Astrocyte of the cerebellum (primary cell): ENCODE measurements around the gene PRELID3B.

Source experiments
- DNase-seq: peaks from one replicate; pipeline ENCODE4 v3.0.0-alpha.2; 2011; ENCODE audit warnings: low read depth
- H3K4me3 ChIP-seq: 2 replicates; pipeline ENCODE4 v1.5.1; 2011; ENCODE audit warnings: mild to moderate bottlenecking, low read depth, low read length, moderate library complexity
- CTCF ChIP-seq: IDR thresholded peaks from 2 replicates; pipeline ENCODE4 v1.5.1; 2012; ENCODE audit warnings: low read length, low read depth, moderate library complexity, mild to moderate bottlenecking; ENCODE audit errors: missing control alignments
- in situ Hi-C: cut with HindIII; loops from 2 replicates; pipeline ENCODE4 v1.10.0; 2017; ENCODE audit warnings: low sequenced_read_pairs

The PRELID3B gene

DNA sequence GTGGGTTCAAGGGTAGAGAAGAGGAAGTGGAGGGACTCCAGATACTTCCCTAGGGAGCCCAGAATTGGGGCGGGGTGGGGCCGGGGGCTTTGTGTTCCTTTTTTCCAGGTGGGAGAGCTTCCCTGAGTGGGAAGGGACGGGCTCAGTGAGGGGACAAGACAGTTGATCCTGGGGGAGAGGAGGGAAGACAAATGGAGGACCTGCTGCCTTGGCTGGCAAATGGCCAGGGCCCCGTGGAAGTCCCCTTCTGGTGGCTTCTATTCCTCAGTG is 38.2 kb downstream of the PRELID3B start:
- TF ChIP-seq CTCF: no peak
- DNase-seq: no peak
- in situ Hi-C loops: no loop called here
- no peak overlapping the region for H3K4me3 ChIP-seq

- no peak for DNase-seq
- in situ Hi-C loops: no loop called here
- TF ChIP-seq CTCF: no peak
- H3K4me3 ChIP-seq: no peak overlapping the region
Measured at GRCh38 chr20:59003836-59004492, 38.6 kb downstream of the PRELID3B start.

DNA sequence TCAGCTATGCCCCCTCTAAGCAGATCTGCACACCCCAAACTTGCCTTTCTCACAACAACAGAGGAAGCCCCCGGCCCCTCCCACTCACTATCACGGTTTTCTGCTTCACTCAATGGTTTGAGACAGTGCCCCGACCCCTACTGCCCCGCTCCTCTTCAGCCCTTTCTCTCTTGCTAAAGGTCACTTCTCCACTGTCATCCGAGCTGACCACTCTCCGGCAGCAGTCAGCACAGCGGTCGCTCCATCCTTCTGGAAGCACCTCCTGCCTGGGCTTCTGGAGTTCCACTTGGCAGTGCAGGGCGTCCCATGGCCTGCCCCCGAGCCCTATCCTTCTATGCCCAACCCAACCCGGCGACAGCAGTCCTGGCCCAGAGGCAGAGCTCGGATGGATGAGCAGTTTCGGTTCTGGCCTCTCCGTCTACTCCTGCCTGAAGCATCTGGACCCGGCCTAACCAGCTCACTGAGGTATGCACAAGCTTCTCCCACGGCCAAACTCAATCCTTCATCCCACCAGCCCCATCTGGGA is 39.6 kb downstream of the PRELID3B start:
- no peak for DNase-seq
- in situ Hi-C loops: no loop called here
- no peak for TF ChIP-seq CTCF
- no peak overlapping the region for H3K4me3 ChIP-seq

DNA sequence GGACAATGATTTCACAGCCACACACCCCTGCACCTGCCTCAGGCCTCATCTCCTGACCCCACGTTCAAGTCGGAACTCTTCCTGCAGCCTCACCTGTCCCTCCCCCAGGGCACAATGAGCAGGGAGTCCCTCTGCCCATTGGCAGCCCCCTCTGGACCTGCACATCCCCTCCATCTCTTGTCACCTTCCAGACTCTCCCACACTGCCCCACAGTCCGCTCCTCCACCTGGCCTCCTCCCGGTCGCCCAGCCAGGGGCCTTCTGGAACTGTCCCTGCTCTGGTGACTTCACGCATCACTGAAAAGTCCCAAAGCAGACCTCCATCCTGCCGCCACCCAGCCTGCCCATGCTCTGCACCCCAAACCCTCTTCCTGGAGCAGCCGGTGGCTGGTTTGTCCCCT is 40.2 kb downstream of the PRELID3B start:
- TF ChIP-seq CTCF: no peak
- in situ Hi-C loops: no loop called here
- no peak for DNase-seq

DNA sequence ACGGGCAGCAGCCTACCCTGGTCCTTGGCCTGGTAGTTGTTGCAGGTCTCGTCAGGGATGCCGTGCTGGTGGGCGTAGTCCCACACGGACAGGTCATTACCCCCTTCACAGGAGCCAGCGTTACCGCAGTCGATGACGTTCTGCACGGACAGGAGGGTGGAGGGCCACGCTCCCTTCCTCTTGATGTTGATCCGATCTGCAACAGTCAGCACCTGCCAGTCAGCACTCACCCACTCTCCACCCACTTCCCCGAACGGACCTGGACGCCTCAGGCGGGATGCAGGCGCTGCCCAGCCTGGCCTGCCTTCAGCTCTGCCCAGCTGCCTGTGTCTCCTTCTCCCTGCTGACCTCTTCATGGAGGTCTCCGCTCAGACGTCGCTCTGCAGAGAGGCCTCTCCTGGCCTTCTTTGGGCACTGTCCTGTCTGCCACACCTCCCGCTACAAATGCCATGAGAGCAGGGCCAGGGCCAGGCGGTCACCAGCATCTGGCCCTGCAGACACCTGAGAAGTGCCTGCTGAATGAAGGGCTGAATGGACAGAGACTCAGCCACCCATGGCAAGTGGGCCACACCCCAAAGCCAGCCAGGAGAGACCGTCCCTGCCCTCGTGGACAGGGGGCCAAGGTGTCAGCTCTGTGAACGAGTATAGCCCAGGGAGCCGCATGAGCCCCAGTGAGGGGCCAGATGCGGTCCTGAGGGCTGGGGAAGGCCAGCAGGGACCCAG is 41.0 kb downstream of the PRELID3B start:
- no peak for DNase-seq
- no peak for TF ChIP-seq CTCF
- in situ Hi-C loops: no loop called here
- no peak overlapping the region for H3K4me3 ChIP-seq

More for the DNA sequence above, 40.2 kb downstream of the PRELID3B start:
- H3K4me3 ChIP-seq: no peak overlapping the region

GRCh38 chr20:59001068-59001448 is 41.5 kb downstream of the PRELID3B start:
- no peak for DNase-seq
- in situ Hi-C loops: no loop called here

More at GRCh38 chr20:59001068-59001448, 41.5 kb downstream of the PRELID3B start:
- no peak overlapping the region for H3K4me3 ChIP-seq
- TF ChIP-seq CTCF: no peak
